Adrenal gland (tissue), 12 donors: Measurements from ENCODE around the gene SCUBE3. TPM values are rescaled to one million over a fixed set of nuclear protein-coding genes. Genes with fewer than 3 reads are reported as not detected.
A peak's percentile ranks its signal among the peaks of the same experiment; 100 is the strongest.

Source experiments
- DNase-seq, 7 donors: peaks; one replicate each; pipeline ENCODE4 v3.0.0-alpha.2; 2019 to 2020
- H3K27ac ChIP-seq, 5 donors: fragments of 200-600 bp; sonication (generic) in 4 of 5; 1 replicate in 3 of 5; 2 replicates in 2 of 5; pipeline versions ENCODE4 v1.5.1 to v1.8.0; 2016 to 2020; ENCODE audit warnings: mild to moderate bottlenecking in 1 of 5
- H3K27me3 ChIP-seq: fragments of 200-600 bp; 2 replicates; pipeline ENCODE4 v1.8.0; 2021
- H3K36me3 ChIP-seq, 2 donors: fragments of 200-600 bp; replicated peaks in 1 of 2; 1 replicate in 1 of 2; 2 replicates in 1 of 2; pipeline versions ENCODE4 v1.5.1 to v1.8.0; 2018 to 2022
- H3K4me1 ChIP-seq, 2 donors: fragments of 200-600 bp; replicated peaks in 1 of 2; 1 replicate in 1 of 2; 2 replicates in 1 of 2; pipeline versions ENCODE4 v1.5.1 to v1.8.0; 2018 to 2021
- H3K4me3 ChIP-seq, 4 donors: fragments of 200-600 bp; sonication (generic) in 3 of 4; one replicate each; pipeline ENCODE4 v1.5.1; 2016 to 2018
- H3K9me3 ChIP-seq, 3 donors: fragments of 200-600 bp; sonication (generic) in 1 of 3; replicated peaks in 1 of 3; 1 replicate in 2 of 3; 2 replicates in 1 of 3; pipeline versions ENCODE4 v1.5.1 to v1.8.0; 2016 to 2021
- POLR2A ChIP-seq, 2 donors: fragments of 450-650 bp; IDR thresholded peaks; one replicate each; pipeline ENCODE4 v1.6.1; 2017; ENCODE audit warnings: antibody characterized with exemption in 2 of 2, mild to moderate bottlenecking in 2 of 2, moderate library complexity in 1 of 2
- WGBS, 4 donors: extraction: QIAGEN DNeasy Blood & Tissue Kit in 2 of 4; methylation state at CpG; one replicate each; pipeline versions ENCODE4 v1.1.5 to v1.1.7; 2013 to 2017; 5-methylcytosine and 5-hydroxymethylcytosine counted together
- intact Hi-C, 2 donors: fragments of 100-400 bp; cut with DNase I; formaldehyde crosslinking; loops; one replicate each; pipeline versions ENCODE4 v1.14.1 to v1.15.0; 2022 to 2023
- polyA plus RNA-seq, 3 donors: library from polyadenylated mRNA; stranded (reverse); fragments of 200-250 nt in 2 of 3; fragments of 350-450 nt in 1 of 3; fragmentation: Illumina TruSeq in 1 of 3; extraction: RNeasy Lipid Tissue Mini Kit (QIAGEN cat#74804) in 1 of 3; gene quantifications; one replicate each; pipeline ENCODE4 v1.2.3, GENCODE V29; 2013 to 2014
- total RNA-seq, 9 donors: library from RNA; depleted of rRNA in 4 of 9; stranded (reverse); fragments of >200 nt in 4 of 9; fragments of 120-200 nt in 1 of 9; fragmentation: NEBNext Ultra II Directional in 1 of 9; extraction: Animal tissue kit (Norgen Biotek cat#: 25700) in 1 of 9; gene quantifications; one replicate each; pipeline versions ENCODE4 v1.1.0 to v1.2.4, GENCODE V29; 2013 to 2023
- TF ChIP-seq, protein P1 (sequence below), 6 experiments: fragments of 450-650 bp in 4 of 6; fragments of 200-600 bp in 2 of 6; sonication (generic) in 1 of 6; IDR thresholded peaks; 1 replicate in 5 of 6; 2 replicates in 1 of 6; pipeline versions ENCODE4 v1.5.1 to v1.8.0; 2016 to 2021; ENCODE audit warnings: antibody characterized with exemption in 6 of 6, mild to moderate bottlenecking in 2 of 6, moderate library complexity in 1 of 6
- donor health status: healthy with polysubstance abuse.
- donor health status: Bipolar disorder and iron deficiency.
- donor health status: DM: yes; HTN: yes; CAD: no.
- donor health status: DM: no; HTN: no; CAD: no.
- donor health status: DM: no; HTN: no; CAD: no.
- donor health status: DM: yes; HTN: yes; CAD: no.

SCUBE3 gene
- total and polyA plus RNA-seq, 12 donors = 0.50 to 32.8 (median 5.4) TPM

DNA sequence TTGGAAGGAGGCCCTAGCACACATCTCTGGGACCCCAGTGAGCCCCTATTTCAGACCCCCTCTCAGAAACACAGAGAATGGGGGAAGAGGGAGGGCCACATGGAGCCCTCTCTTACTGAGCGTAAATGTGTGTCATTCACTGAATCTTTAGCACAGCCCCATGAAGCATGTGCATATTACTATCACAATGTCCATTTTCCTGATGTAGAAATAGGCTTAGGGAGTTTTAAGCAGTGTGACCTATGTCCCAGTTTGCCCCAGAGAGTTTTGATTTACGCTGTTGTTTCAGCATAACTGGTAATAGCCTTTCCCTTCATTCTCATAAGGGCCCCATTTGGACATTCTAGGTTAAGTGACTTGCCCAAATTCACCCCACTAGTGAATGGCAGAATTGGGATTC, 47.6 kb upstream of the SCUBE3 start:
- peak overlapping the region in 1 of 5 donors; percentile 23 for H3K27ac ChIP-seq
- peaks cover 9 to 17% of the 10 kb centered on the region in 2 donors for H3K4me1 ChIP-seq
- DNase-seq = no peak
- TF ChIP-seq, protein P1, sequence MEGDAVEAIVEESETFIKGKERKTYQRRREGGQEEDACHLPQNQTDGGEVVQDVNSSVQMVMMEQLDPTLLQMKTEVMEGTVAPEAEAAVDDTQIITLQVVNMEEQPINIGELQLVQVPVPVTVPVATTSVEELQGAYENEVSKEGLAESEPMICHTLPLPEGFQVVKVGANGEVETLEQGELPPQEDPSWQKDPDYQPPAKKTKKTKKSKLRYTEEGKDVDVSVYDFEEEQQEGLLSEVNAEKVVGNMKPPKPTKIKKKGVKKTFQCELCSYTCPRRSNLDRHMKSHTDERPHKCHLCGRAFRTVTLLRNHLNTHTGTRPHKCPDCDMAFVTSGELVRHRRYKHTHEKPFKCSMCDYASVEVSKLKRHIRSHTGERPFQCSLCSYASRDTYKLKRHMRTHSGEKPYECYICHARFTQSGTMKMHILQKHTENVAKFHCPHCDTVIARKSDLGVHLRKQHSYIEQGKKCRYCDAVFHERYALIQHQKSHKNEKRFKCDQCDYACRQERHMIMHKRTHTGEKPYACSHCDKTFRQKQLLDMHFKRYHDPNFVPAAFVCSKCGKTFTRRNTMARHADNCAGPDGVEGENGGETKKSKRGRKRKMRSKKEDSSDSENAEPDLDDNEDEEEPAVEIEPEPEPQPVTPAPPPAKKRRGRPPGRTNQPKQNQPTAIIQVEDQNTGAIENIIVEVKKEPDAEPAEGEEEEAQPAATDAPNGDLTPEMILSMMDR (IDR thresholded peaks at IDR 0.05) = no peak
- no peak for TF ChIP-seq POLR2A (IDR thresholded peaks at IDR 0.05)
- intact Hi-C loops = no loop called here
- H3K27me3 ChIP-seq = no peaks in the 10 kb centered on the region
- H3K9me3 ChIP-seq = no peaks in the 10 kb centered on the region
- H3K36me3 ChIP-seq = no peaks in the 10 kb centered on the region
- no peak overlapping the region for H3K4me3 ChIP-seq
- 87 to 92% (median 91%) methylated on average over 2 of the region's 2 CpGs for WGBS, 4 donors

DNA sequence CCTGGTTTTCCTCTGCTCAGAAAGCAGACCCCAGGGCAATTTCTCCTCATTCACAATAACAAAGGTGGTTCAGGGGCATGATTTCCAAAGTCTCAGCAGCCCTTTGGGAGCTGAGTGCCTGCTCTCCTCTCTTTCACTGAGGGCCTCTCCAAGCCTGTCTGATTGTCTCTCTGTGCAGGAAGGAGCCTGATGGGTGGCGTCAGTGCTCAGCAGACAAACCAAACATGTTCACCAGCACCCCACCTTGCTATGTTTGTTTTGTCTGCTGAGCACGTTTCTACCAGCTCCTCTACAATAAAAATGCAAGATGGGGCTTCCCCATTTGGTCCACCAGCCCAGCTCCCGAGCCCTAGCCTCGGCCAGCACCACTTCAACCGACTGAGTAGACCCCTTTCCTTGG, 47.2 kb upstream of the SCUBE3 start:
- no peaks in the 10 kb centered on the region for H3K27me3 ChIP-seq
- no peaks in the 10 kb centered on the region for H3K9me3 ChIP-seq
- WGBS, 4 donors = 85 to 90% (median 87%) methylated on average over 5 of the region's 5 CpGs
- H3K27ac ChIP-seq = peak overlapping the region in 1 of 5 donors; percentile 23
- intact Hi-C loops = no loop called here
- no peak overlapping the region for H3K4me3 ChIP-seq
- peaks cover 9 to 14% of the 10 kb centered on the region in 2 donors for H3K4me1 ChIP-seq
- H3K36me3 ChIP-seq = no peaks in the 10 kb centered on the region
- TF ChIP-seq, protein P1 (IDR thresholded peaks at IDR 0.05) = no peak
- DNase-seq = no peak

DNA sequence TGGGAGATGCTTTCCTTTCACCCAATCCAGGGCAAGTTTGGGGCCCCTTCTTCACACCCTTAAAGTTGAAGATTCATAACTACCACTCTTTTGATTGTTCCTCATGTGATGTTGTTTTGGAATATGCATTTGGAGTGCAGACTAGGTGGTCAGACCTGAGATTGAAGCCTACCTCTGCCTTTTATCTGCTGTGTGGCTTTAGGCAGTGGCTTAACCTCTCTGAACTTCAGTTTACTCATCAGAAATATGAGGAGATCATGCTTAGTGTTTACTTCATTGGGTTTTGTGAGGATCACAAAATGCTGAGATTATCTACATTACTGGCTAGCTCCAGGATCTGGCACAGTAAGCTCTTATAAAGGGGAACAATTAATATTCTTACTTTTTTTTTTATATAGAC, 46.3 kb upstream of the SCUBE3 start:
- no peaks in the 10 kb centered on the region for H3K27me3 ChIP-seq
- no peak overlapping the region for H3K4me3 ChIP-seq
- TF ChIP-seq, protein P1 (IDR thresholded peaks at IDR 0.05) = no peak
- TF ChIP-seq POLR2A (IDR thresholded peaks at IDR 0.05) = no peak
- peaks cover 2 to 5% of the 10 kb centered on the region in 2 donors for H3K4me1 ChIP-seq
- intact Hi-C loops = no loop called here
- no peaks in the 10 kb centered on the region for H3K9me3 ChIP-seq
- no peaks in the 10 kb centered on the region for H3K36me3 ChIP-seq
- no peak overlapping the region for H3K27ac ChIP-seq
- DNase-seq = no peak

DNA sequence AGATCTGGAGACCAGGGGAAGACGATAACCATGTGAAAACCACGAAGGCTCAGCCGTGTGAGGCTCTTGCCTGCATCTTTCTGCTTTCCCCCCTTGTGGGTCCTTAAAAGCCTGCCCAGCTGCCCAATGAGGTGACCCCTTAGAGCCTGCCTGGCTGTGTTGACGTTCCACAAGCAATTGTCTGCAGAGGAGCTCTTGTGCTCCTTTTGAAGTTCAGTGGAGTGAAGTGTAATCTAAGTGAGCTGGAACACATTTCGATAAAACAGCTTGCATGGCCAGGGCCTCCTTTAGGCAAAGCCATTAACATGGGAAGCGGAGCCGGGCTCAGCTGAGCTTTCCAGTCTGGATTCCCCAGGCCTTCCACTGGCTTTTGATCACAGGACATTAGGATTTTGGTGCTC, 45.3 kb upstream of the SCUBE3 start:
- Histone ChIP-seq H3K27ac (no peak overlapping the region), H3K36me3 (no peaks in the 10 kb centered on the region), H3K4me1 (no peaks in the 10 kb centered on the region), H3K9me3 (no peaks in the 10 kb centered on the region), H3K4me3 (no peak overlapping the region), H3K27me3 (no peaks in the 10 kb centered on the region)
- no peak for DNase-seq
- TF ChIP-seq, protein P1 (IDR thresholded peaks at IDR 0.05) = no peak
- TF ChIP-seq POLR2A (IDR thresholded peaks at IDR 0.05) = no peak
- intact Hi-C loops = no loop called here
- WGBS, 4 donors = 82 to 93% (median 89%) methylated on average over 7 of the region's 7 CpGs
